Activated CD4-positive, alpha-beta memory T cell treated with anti-CD3 and anti-CD28 coated beads, Interleukin-2, amount 10 ng/mL, durations not matched to agents 7 days and 5 days (primary cell): Measurements from ENCODE around the gene CORO7. TPM values are rescaled to one million over a fixed set of nuclear protein-coding genes. Genes with fewer than 3 reads are reported as not detected.

Source experiments
- CTCF ChIA-PET: fragments of 350-600 bp; sonication (Branson Sonifier 250); formaldehyde crosslinking; loops from one replicate; lab custom pipeline; 2021; ENCODE audit warnings: antibody characterized with exemption, inconsistent platforms; lab: Charles Lee
- POLR2A ChIA-PET: fragments of 350-600 bp; sonication (Branson Sonifier 250); formaldehyde crosslinking; loops from one replicate; lab custom pipeline; 2021; ENCODE audit warnings: antibody characterized with exemption; lab: Charles Lee
- DNase-seq: peaks from one replicate; pipeline ENCODE4 v3.0.0-alpha.2; 2020
- H3K27ac Mint-ChIP-seq: one replicate; pipeline ENCODE4 v1.8.0; 2021; ENCODE audit warnings: mild to moderate bottlenecking, mixed read lengths
- H3K27me3 Mint-ChIP-seq: one replicate; pipeline ENCODE4 v1.8.0; 2021; ENCODE audit warnings: mixed read lengths
- H3K36me3 Mint-ChIP-seq: one replicate; pipeline ENCODE4 v1.8.0; 2021; ENCODE audit warnings: low read depth, mixed read lengths
- H3K4me1 Mint-ChIP-seq: one replicate; pipeline ENCODE4 v1.8.0; 2021; ENCODE audit warnings: mixed read lengths
- H3K4me3 Mint-ChIP-seq: one replicate; pipeline ENCODE4 v1.8.0; 2021; ENCODE audit warnings: mild to moderate bottlenecking, mixed read lengths
- H3K9me3 Mint-ChIP-seq: one replicate; pipeline ENCODE4 v1.8.0; 2021; ENCODE audit warnings: mixed read lengths
- total RNA-seq, 2 experiments: library from RNA; stranded (reverse); gene quantifications; one replicate each; pipeline ENCODE4 v1.2.3, GENCODE V29; 2021

CORO7 gene
- total RNA-seq, 2 experiments from 2014 or later = 244 to 245 TPM

GRCh38 chr16:4358831-4359561, 57.4 kb downstream of the CORO7 start:
- peak; percentile 68 for DNase-seq
- H3K4me3 Mint-ChIP-seq = no peak overlapping the region
- peaks cover 52% of the 10 kb centered on the region for H3K36me3 Mint-ChIP-seq
- ChIA-PET POLR2A (interaction anchor here (1.0 kb wide), 1 partner anchor 9 kb away, joined by 3 read pairs; no protein-coding TSS in a partner anchor), CTCF (interaction anchor here (1.0 to 1.7 kb wide), 3 partner anchors 8 to 190 kb away, joined by 3 to 8 read pairs (median 4); partner anchors contain the start of gene PAM16)
- no peaks in the 10 kb centered on the region for H3K4me1 Mint-ChIP-seq
- no peaks in the 10 kb centered on the region for H3K27me3 Mint-ChIP-seq
- H3K9me3 Mint-ChIP-seq = no peaks in the 10 kb centered on the region
- H3K27ac Mint-ChIP-seq = no peak overlapping the region

GRCh38 chr16:4358236-4358635, 58.2 kb downstream of the CORO7 start:
- no peak overlapping the region for H3K4me3 Mint-ChIP-seq
- ChIA-PET POLR2A (no interaction called here), CTCF (interaction anchor here (1.4 to 1.7 kb wide), 2 partner anchors 8 to 45 kb away, joined by 4 to 8 read pairs; partner anchors contain the start of gene PAM16)
- H3K4me1 Mint-ChIP-seq = peaks cover 5% of the 10 kb centered on the region
- peaks cover 53% of the 10 kb centered on the region for H3K36me3 Mint-ChIP-seq
- DNase-seq = no peak
- no peaks in the 10 kb centered on the region for H3K9me3 Mint-ChIP-seq
- no peak overlapping the region for H3K27ac Mint-ChIP-seq
- no peaks in the 10 kb centered on the region for H3K27me3 Mint-ChIP-seq

GRCh38 chr16:4356820-4357219, 59.6 kb downstream of the CORO7 start:
- ChIA-PET POLR2A (no interaction called here), CTCF (no interaction called here)

GRCh38 chr16:4354512-4355409, 61.6 kb downstream of the CORO7 start:
- Mint-ChIP-seq H3K27ac (no peak overlapping the region), H3K36me3 (peaks cover 31% of the 10 kb centered on the region), H3K9me3 (no peaks in the 10 kb centered on the region), H3K4me1 (peaks cover 20% of the 10 kb centered on the region), H3K27me3 (no peaks in the 10 kb centered on the region), H3K4me3 (no peak overlapping the region)
- ChIA-PET CTCF (no interaction called here), POLR2A (interaction anchor here (1.3 kb wide), 1 partner anchor 10 kb away, joined by 4 read pairs; no protein-coding TSS in a partner anchor)
- no peak for DNase-seq

More at GRCh38 chr16:4356820-4357219, 59.6 kb downstream of the CORO7 start:
- no peak overlapping the region for H3K27ac Mint-ChIP-seq
- peaks cover 6% of the 10 kb centered on the region for H3K4me1 Mint-ChIP-seq
- DNase-seq = no peak
- no peaks in the 10 kb centered on the region for H3K9me3 Mint-ChIP-seq
- H3K4me3 Mint-ChIP-seq = no peak overlapping the region
- no peaks in the 10 kb centered on the region for H3K27me3 Mint-ChIP-seq
- H3K36me3 Mint-ChIP-seq = peaks cover 41% of the 10 kb centered on the region

- CTCF ChIA-PET = no interaction called here
These were observed 62.7 kb downstream of the CORO7 start for GRCh38 chr16:4353675-4354074.

GRCh38 chr16:4352843-4353242, 63.6 kb downstream of the CORO7 start:
- ChIA-PET POLR2A (no interaction called here), CTCF (no interaction called here)
- peaks cover 21% of the 10 kb centered on the region for H3K36me3 Mint-ChIP-seq
- H3K4me1 Mint-ChIP-seq = peaks cover 28% of the 10 kb centered on the region
- no peaks in the 10 kb centered on the region for H3K9me3 Mint-ChIP-seq
- H3K4me3 Mint-ChIP-seq = no peak overlapping the region
- H3K27me3 Mint-ChIP-seq = no peaks in the 10 kb centered on the region
- no peak for DNase-seq
- no peak overlapping the region for H3K27ac Mint-ChIP-seq

More at GRCh38 chr16:4353675-4354074, 62.7 kb downstream of the CORO7 start:
- Mint-ChIP-seq H3K4me3 (no peak overlapping the region), H3K4me1 (peaks cover 24% of the 10 kb centered on the region), H3K27me3 (no peaks in the 10 kb centered on the region), H3K27ac (peak overlapping the region; percentile 59), H3K36me3 (peaks cover 27% of the 10 kb centered on the region), H3K9me3 (no peaks in the 10 kb centered on the region)
- no peak for DNase-seq
- POLR2A ChIA-PET = interaction anchor here (1.3 kb wide), 1 partner anchor 11 kb away, joined by 4 read pairs; no protein-coding TSS in a partner anchor

GRCh38 chr16:4351880-4352279, 64.5 kb downstream of the CORO7 start:
- POLR2A ChIA-PET = interaction anchor here (0.7 to 2.7 kb wide), 8 partner anchors 12 to 265 kb away, joined by 3 to 17 read pairs (median 4); partner anchors contain the start of gene DNAJA3
- peaks cover 28% of the 10 kb centered on the region for H3K4me1 Mint-ChIP-seq
- no peaks in the 10 kb centered on the region for H3K9me3 Mint-ChIP-seq
- H3K27me3 Mint-ChIP-seq = no peaks in the 10 kb centered on the region
- CTCF ChIA-PET = interaction anchor here (0.6 to 3.0 kb wide), 3 partner anchors 42 to 98 kb away, joined by 3 to 15 read pairs (median 15); no protein-coding TSS in a partner anchor
- no peak for DNase-seq
- peak overlapping the region; percentile 47 for H3K4me3 Mint-ChIP-seq
- peaks cover 18% of the 10 kb centered on the region for H3K36me3 Mint-ChIP-seq
- peak overlapping the region; percentile 85 for H3K27ac Mint-ChIP-seq

GRCh38 chr16:4350787-4351659, 65.4 kb downstream of the CORO7 start, which contains the start of gene PAM16:
PAM16 (minus strand) TSS chr16:4351321; CDS start chr16:4351234, 87 bp downstream.
- peak within 1 kb of the TSS; percentile 93 for H3K4me3 Mint-ChIP-seq
- peaks cover 28% of the 10 kb centered on the region for H3K4me1 Mint-ChIP-seq
- DNase-seq = peak; percentile 98
- H3K27ac Mint-ChIP-seq = peak within 1 kb of the TSS; percentile 85
- H3K36me3 Mint-ChIP-seq = peaks cover 18% of the 10 kb centered on the region
- ChIA-PET CTCF (interaction anchor here (1.0 to 3.0 kb wide), 10 partner anchors 8 to 125 kb away, joined by 3 to 15 read pairs (median 4); partner anchors contain the start of gene HMOX2), POLR2A (interaction anchor here (0.6 to 2.7 kb wide), 15 partner anchors 9 to 527 kb away, joined by 3 to 17 read pairs (median 4); partner anchors contain the start of genes DNAJA3 and HMOX2)
- no peaks in the 10 kb centered on the region for H3K9me3 Mint-ChIP-seq
- H3K27me3 Mint-ChIP-seq = no peaks in the 10 kb centered on the region

GRCh38 chr16:4350365-4350786, 66.0 kb downstream of the CORO7 start:
- H3K36me3 Mint-ChIP-seq = peaks cover 18% of the 10 kb centered on the region
- POLR2A ChIA-PET = interaction anchor here (0.6 to 2.7 kb wide), 14 partner anchors 9 to 527 kb away, joined by 3 to 17 read pairs (median 4); partner anchors contain the start of genes DNAJA3 and HMOX2
- peaks cover 28% of the 10 kb centered on the region for H3K4me1 Mint-ChIP-seq
- no peak for DNase-seq
- CTCF ChIA-PET = interaction anchor here (1.0 to 3.0 kb wide), 11 partner anchors 9 to 126 kb away, joined by 3 to 15 read pairs (median 3); partner anchors contain the start of gene HMOX2
- peak overlapping the region; percentile 93 for H3K4me3 Mint-ChIP-seq
- H3K9me3 Mint-ChIP-seq = no peaks in the 10 kb centered on the region
- H3K27ac Mint-ChIP-seq = peak overlapping the region; percentile 82
- H3K27me3 Mint-ChIP-seq = no peaks in the 10 kb centered on the region

- Mint-ChIP-seq H3K9me3 (no peaks in the 10 kb centered on the region), H3K27ac (no peak overlapping the region), H3K36me3 (peaks cover 12% of the 10 kb centered on the region), H3K4me3 (no peak overlapping the region), H3K27me3 (no peaks in the 10 kb centered on the region), H3K4me1 (peaks cover 28% of the 10 kb centered on the region)
- no peak for DNase-seq
- POLR2A ChIA-PET = interaction anchor here (0.8 to 2.7 kb wide), 5 partner anchors 9 to 78 kb away, joined by 3 to 17 read pairs (median 3); no protein-coding TSS in a partner anchor
- CTCF ChIA-PET = interaction anchor here (0.7 to 3.0 kb wide), 8 partner anchors 19 to 127 kb away, joined by 3 to 15 read pairs (median 4); partner anchors contain the start of gene HMOX2
These were observed 67.1 kb downstream of the CORO7 start for GRCh38 chr16:4349332-4349731.

- POLR2A ChIA-PET = no interaction called here
These were observed 68.5 kb downstream of the CORO7 start for GRCh38 chr16:4347765-4348509.

More at GRCh38 chr16:4347765-4348509, 68.5 kb downstream of the CORO7 start:
- CTCF ChIA-PET = no interaction called here
- Mint-ChIP-seq H3K9me3 (no peaks in the 10 kb centered on the region), H3K27ac (no peak overlapping the region), H3K36me3 (peaks cover 2% of the 10 kb centered on the region), H3K4me1 (peaks cover 23% of the 10 kb centered on the region), H3K27me3 (no peaks in the 10 kb centered on the region), H3K4me3 (no peak overlapping the region)
- DNase-seq = no peak
